Activated naive CD8-positive, alpha-beta T cell treated with anti-CD3 and anti-CD28 coated beads for 36 hours (primary cell): ENCODE measurements around the gene UCP2. TPM values are rescaled to one million over a fixed set of nuclear protein-coding genes. Genes with fewer than 3 reads are reported as not detected.

Source experiments
- total RNA-seq, 2 experiments: library from RNA; stranded (reverse); gene quantifications; one replicate each; pipeline ENCODE4 v1.2.3, GENCODE V29; 2021

UCP2 gene
- total RNA-seq, 2 experiments from 2014 or later = 180 to 181 TPM

Other genes with a start within 250 kb of the UCP2 start
- gene RAB6A, start 221.8 kb downstream of the UCP2 start, total RNA-seq = 10 to 100 TPM; 54.7 to 57.3 TPM
- 10 to 100 TPM; 53.9 to 59.3 TPM for gene MRPL48, start 195.0 kb downstream of the UCP2 start, total RNA-seq
- gene COA4, start 106.0 kb downstream of the UCP2 start, total RNA-seq = 100 to 1,000 TPM; 118 to 124 TPM
- gene PAAF1, start 105.8 kb downstream of the UCP2 start, total RNA-seq = 10 to 100 TPM; 33.6 to 33.8 TPM
- under 1 TPM; 0.18 to 0.21 TPM for gene DNAJB13, start 31.8 kb downstream of the UCP2 start, total RNA-seq
- 1 to 10 TPM in 1 of 2 experiments, under 1 TPM in 1; 0.89 to 1.1 TPM for gene UCP3, start 26.2 kb upstream of the UCP2 start, total RNA-seq
- 10 to 100 TPM; 24.9 to 25.3 TPM for gene C2CD3, start 188.2 kb upstream of the UCP2 start, total RNA-seq
- gene PPME1, start 188.4 kb upstream of the UCP2 start, total RNA-seq = 10 to 100 TPM; 40.2 to 47.4 TPM